H1 (cell line): Measurements from ENCODE around the gene TKFC. TPM values are rescaled to one million over a fixed set of nuclear protein-coding genes. Genes with fewer than 3 reads are reported as not detected.
A peak's percentile ranks its signal among the peaks of the same experiment; 100 is the strongest.

ENCODE experiments used
- CTCF ChIA-PET: fragments of 300-600 bp; sonication (Branson Sonifier 250); formaldehyde crosslinking; loops from one replicate; lab custom pipeline; 2021; ENCODE audit not compliant: partially characterized antibody; lab: Charles Lee
- POLR2A ChIA-PET: fragments of 300-600 bp; sonication (Branson Sonifier 250); formaldehyde crosslinking; loops from one replicate; lab custom pipeline; 2021; ENCODE audit warnings: inconsistent platforms; ENCODE audit not compliant: partially characterized antibody; lab: Charles Lee
- DNase-seq, 2 experiments: peaks; one replicate each; pipeline versions ENCODE4 v3.0.0 to v3.0.0-alpha.2; 2010 to 2022; ENCODE audit warnings: low spot score in 2 of 2, low read depth in 1 of 2, mixed read lengths in 1 of 2
- FAIRE-seq: peaks from 2 replicates; lab custom pipeline; 2011; peaks lifted over from hg19 to GRCh38; lab: Jason Lieb, UNC
- H2AFZ ChIP-seq: 2 replicates; pipeline ENCODE4 v1.8.1; 2012; ENCODE audit warnings: low read length, inconsistent platforms
- H2AK5ac ChIP-seq: 2 replicates; pipeline ENCODE4 v1.6.1; 2013; ENCODE audit warnings: low read depth, low read length
- H2BK120ac ChIP-seq: replicated peaks from 2 replicates; pipeline ENCODE3; 2013; ENCODE audit warnings: low read depth, low read length, inconsistent platforms
- H2BK12ac ChIP-seq: 2 replicates; pipeline ENCODE4 v1.6.1; 2013; ENCODE audit warnings: low read depth, low read length
- H2BK15ac ChIP-seq: 2 replicates; pipeline ENCODE4 v1.6.1; 2013; ENCODE audit warnings: low read length
- H2BK20ac ChIP-seq: 2 replicates; pipeline ENCODE4 v1.6.1; 2013; ENCODE audit warnings: low read length
- H2BK5ac ChIP-seq: 2 replicates; pipeline ENCODE4 v1.6.1; 2013; ENCODE audit warnings: low read depth, low read length
- H3K14ac ChIP-seq: 2 replicates; pipeline ENCODE4 v1.6.1; 2013; ENCODE audit warnings: inconsistent platforms; ENCODE audit not compliant: insufficient read length
- H3K18ac ChIP-seq: 2 replicates; pipeline ENCODE4 v1.6.1; 2013; ENCODE audit warnings: low read length; ENCODE audit errors: extremely low read depth
- H3K23ac ChIP-seq: 2 replicates; pipeline ENCODE4 v1.6.1; 2013; ENCODE audit warnings: inconsistent platforms; ENCODE audit not compliant: insufficient read length
- H3K23me2 ChIP-seq: 2 replicates; pipeline ENCODE4 v1.6.1; 2013; ENCODE audit warnings: low read depth, low read length
- H3K27ac ChIP-seq: 2 replicates; pipeline ENCODE4 v1.6.1; 2011; ENCODE audit warnings: low read depth, low read length, inconsistent platforms
- H3K27me3 ChIP-seq, 4 experiments: replicated peaks in 1 of 4; 1 replicate in 1 of 4; 2 replicates in 3 of 4; pipeline versions ENCODE4 v1.6.1 to v1.8.1; 2011 to 2013; ENCODE audit warnings: low read length in 3 of 4, mild to moderate bottlenecking in 3 of 4, inconsistent platforms in 2 of 4, mixed read lengths in 2 of 4, moderate library complexity in 1 of 4; ENCODE audit not compliant: control insufficient read depth in 3 of 4, insufficient read depth in 3 of 4; ENCODE audit errors: extremely low read depth in 1 of 4
- H3K36me3 ChIP-seq, 4 experiments: 2 replicates each; pipeline versions ENCODE4 v1.6.1 to v1.8.1; 2011 to 2013; ENCODE audit warnings: mild to moderate bottlenecking in 4 of 4, low read length in 3 of 4, moderate library complexity in 2 of 4, control low read depth in 1 of 4, inconsistent platforms in 1 of 4; ENCODE audit not compliant: insufficient read depth in 4 of 4, control insufficient read depth in 2 of 4
- H3K4ac ChIP-seq: replicated peaks from 2 replicates; pipeline ENCODE3; 2013; ENCODE audit warnings: low read length, low read depth, mixed read lengths, inconsistent platforms; ENCODE audit not compliant: insufficient read length
- H3K4me1 ChIP-seq, 4 experiments: replicated peaks in 1 of 4; 1 replicate in 1 of 4; 2 replicates in 3 of 4; pipeline versions ENCODE4 v1.6.1 to v1.8.1; 2011 to 2013; ENCODE audit warnings: low read length in 3 of 4, inconsistent platforms in 2 of 4, mixed read lengths in 1 of 4; ENCODE audit not compliant: insufficient read depth in 4 of 4, control insufficient read depth in 3 of 4
- H3K4me2 ChIP-seq, 2 experiments: 2 replicates each; pipeline versions ENCODE4 v1.6.1 to v1.8.1; 2011 to 2013; ENCODE audit warnings: low read depth in 2 of 2, low read length in 2 of 2, control low read depth in 1 of 2, inconsistent platforms in 1 of 2, mild to moderate bottlenecking in 1 of 2; ENCODE audit not compliant: insufficient read depth in 1 of 2
- H3K4me3 ChIP-seq, 4 experiments: fragments of 200-600, 300-600 bp in 1 of 4; sonication (generic), shearing (Covaris generic), sonication (Bioruptor Twin) in 1 of 4; 2 replicates each; pipeline versions ENCODE4 v1.5.1 to v1.8.1; 2011 to 2016; ENCODE audit warnings: low read length in 4 of 4, low read depth in 3 of 4, control low read depth in 2 of 4, inconsistent platforms in 2 of 4, mild to moderate bottlenecking in 2 of 4, mixed read lengths in 1 of 4, moderate library complexity in 1 of 4; ENCODE audit not compliant: insufficient read depth in 2 of 4; ENCODE audit errors: extremely low read depth in 1 of 4
- H3K56ac ChIP-seq: replicated peaks from 2 replicates; pipeline ENCODE3; 2013; ENCODE audit warnings: low read depth, mild to moderate bottlenecking, mixed read lengths, low read length, inconsistent platforms; ENCODE audit not compliant: insufficient read length
- H3K79me1 ChIP-seq: 2 replicates; pipeline ENCODE4 v1.6.1; 2013; ENCODE audit warnings: low read depth, low read length, control low read depth
- H3K79me2 ChIP-seq, 2 experiments: 2 replicates each; pipeline versions ENCODE4 v1.6.1 to v1.8.1; 2012 to 2013; ENCODE audit warnings: low read length in 2 of 2, mild to moderate bottlenecking in 2 of 2, inconsistent platforms in 1 of 2; ENCODE audit not compliant: insufficient read depth in 2 of 2, control insufficient read depth in 1 of 2
- H3K9ac ChIP-seq, 4 experiments: replicated peaks in 1 of 4; 1 replicate in 1 of 4; 2 replicates in 3 of 4; pipeline versions ENCODE4 v1.6.1 to v1.8.1; 2011 to 2013; ENCODE audit warnings: low read depth in 3 of 4, low read length in 3 of 4, control low read depth in 2 of 4, mild to moderate bottlenecking in 2 of 4, moderate library complexity in 2 of 4, inconsistent platforms in 1 of 4; ENCODE audit errors: extremely low read depth in 1 of 4
- H3K9me3 ChIP-seq, 2 experiments: 2 replicates each; pipeline versions ENCODE4 v1.6.1 to v1.8.1; 2012 to 2013; ENCODE audit warnings: mild to moderate bottlenecking in 2 of 2, moderate library complexity in 2 of 2, control low read depth in 1 of 2, inconsistent platforms in 1 of 2, low read depth in 1 of 2, low read length in 1 of 2, mixed read lengths in 1 of 2; ENCODE audit not compliant: insufficient read depth in 2 of 2
- H4K20me1 ChIP-seq, 2 experiments: replicated peaks in 1 of 2; 2 replicates each; pipeline versions ENCODE3 to v1.8.1; 2011 to 2013; ENCODE audit warnings: inconsistent platforms in 2 of 2, low read length in 2 of 2, mild to moderate bottlenecking in 1 of 2; ENCODE audit not compliant: insufficient read depth in 2 of 2, control insufficient read depth in 1 of 2
- H4K5ac ChIP-seq: 2 replicates; pipeline ENCODE4 v1.6.1; 2013; ENCODE audit warnings: low read length, low read depth, mixed read lengths, inconsistent platforms; ENCODE audit not compliant: insufficient read length
- H4K8ac ChIP-seq: 2 replicates; pipeline ENCODE4 v1.8.0; 2013; ENCODE audit warnings: mild to moderate bottlenecking, moderate library complexity, low read length, inconsistent platforms; ENCODE audit not compliant: insufficient read depth; ENCODE audit errors: extremely low read depth
- H4K91ac ChIP-seq: replicated peaks from 2 replicates; pipeline ENCODE3; 2013; ENCODE audit warnings: low read length, mixed read lengths, inconsistent platforms; ENCODE audit not compliant: insufficient read length
- CBX8 ChIP-seq: fragments of 300-800, 300-1000 bp; sonication (generic); IDR thresholded peaks from 2 replicates; pipeline ENCODE4 v1.7.1; 2016; ENCODE audit warnings: low read depth, low read length, borderline replicate concordance
- CEBPB ChIP-seq: IDR thresholded peaks from 2 replicates; pipeline ENCODE4 v1.6.1; 2012; ENCODE audit warnings: low read depth, low read length
- CREB1 ChIP-seq: IDR thresholded peaks from 2 replicates; pipeline ENCODE4 v1.6.1; 2012; ENCODE audit warnings: inconsistent platforms
- EZH2 ChIP-seq: fragments of 200-600 bp; sonication (generic); IDR thresholded peaks from 2 replicates; pipeline ENCODE4 v1.7.1; 2012; ENCODE audit warnings: low read depth, mild to moderate bottlenecking, moderate library complexity, low read length, inconsistent platforms; ENCODE audit not compliant: severe bottlenecking
- KDM1A ChIP-seq: fragments of 200-600, 300-600 bp; sonication (generic); IDR thresholded peaks from 2 replicates; pipeline ENCODE4 v1.7.1; 2016; ENCODE audit warnings: mild to moderate bottlenecking, low read length, borderline replicate concordance
- KDM5A ChIP-seq: fragments of 200-600 bp; IDR thresholded peaks from 2 replicates; pipeline ENCODE4 v1.7.1; 2012; ENCODE audit warnings: mild to moderate bottlenecking, low read length, inconsistent platforms, mixed read lengths
- RAD21 ChIP-seq, 2 experiments: IDR thresholded peaks in 1 of 2; conservative IDR thresholded peaks in 1 of 2; 2 replicates each; pipeline ENCODE4 v1.6.1; 2011; ENCODE audit warnings: low read depth in 2 of 2, low read length in 2 of 2, improper control_type of control experiment in 1 of 2, inconsistent platforms in 1 of 2, mild to moderate bottlenecking in 1 of 2, moderate library complexity in 1 of 2
- RBBP5 ChIP-seq: IDR thresholded peaks from 2 replicates; pipeline ENCODE4 v1.7.1; 2012; ENCODE audit warnings: low read depth, mild to moderate bottlenecking, inconsistent platforms, low read length, moderate library complexity, borderline replicate concordance
- RFX5 ChIP-seq: IDR thresholded peaks from 2 replicates; pipeline ENCODE4 v1.6.1; 2011; ENCODE audit warnings: low read depth, low read length, improper control_type of control experiment, borderline replicate concordance
- SIRT6 ChIP-seq: IDR thresholded peaks from one replicate; pipeline ENCODE4 v1.7.1; 2012; ENCODE audit warnings: low read length, inconsistent platforms
- SP1 ChIP-seq: IDR thresholded peaks from 2 replicates; pipeline ENCODE4 v1.6.1; 2011; ENCODE audit warnings: low read depth, low read length
- SRF ChIP-seq: IDR thresholded peaks from 2 replicates; pipeline ENCODE4 v1.6.1; 2011; ENCODE audit warnings: mild to moderate bottlenecking, low read depth, low read length, moderate library complexity
- YY1 ChIP-seq: IDR thresholded peaks from 2 replicates; pipeline ENCODE4 v1.6.1; 2011; ENCODE audit warnings: low read depth, mild to moderate bottlenecking, low read length
- WGBS, 2 experiments: shearing (Covaris generic) in 1 of 2; methylation state at CpG; one replicate each; pipeline versions ENCODE4 v1.1.6 to v1.1.7; 2013 to 2015; ENCODE audit warnings: low lambda C conversion rate in 2 of 2, mixed read lengths in 2 of 2, inconsistent platforms in 1 of 2, low coverage in 1 of 2, missing lambda C conversion rate in 1 of 2; ENCODE audit not compliant: insufficient replicate concordance in 2 of 2, insufficient coverage in 1 of 2, insufficient read length in 1 of 2; ENCODE audit errors: extremely low coverage in 1 of 2, missing lambda C conversion rate in 1 of 2; 5-methylcytosine and 5-hydroxymethylcytosine counted together
- polyA plus RNA-seq, 7 experiments: library from polyadenylated mRNA; depleted of rRNA in 3 of 7; stranded (reverse) in 5 of 7; unstranded in 2 of 7; fragments of >200 nt in 5 of 7; fragments of 200-250 nt in 2 of 7; gene quantifications; 1 replicate in 5 of 7; 2 replicates in 1 of 7; 4 replicates in 1 of 7; pipeline versions ENCODE4 v1.2.1 to v1.2.3, GENCODE V29; 2011 to 2013; ENCODE audit warnings: missing spikeins in 2 of 7, mixed read lengths in 2 of 7
- total RNA-seq: library from RNA; stranded (reverse); fragmentation: NEBNext Ultra II Directional; extraction: Animal tissue kit (Norgen Biotek cat#: 25700); gene quantifications from 2 replicates; pipeline ENCODE4 v1.2.1, GENCODE V29; 2021

Gene TKFC
- total and polyA plus RNA-seq, 2 of the 8 experiments (the other 6 are each of a cell fraction or from before 2014, with no cell fraction given): 53.5 to 55.0 TPM

- Histone ChIP-seq H3K4ac (peak overlapping the region; percentile 29), H3K18ac (no peak overlapping the region), H3K9me3 (no peaks in the 10 kb centered on the region), H3K4me3 (peak overlapping the region; percentile 79 to 96 (median 92)), H2BK20ac (no peak overlapping the region), H3K23me2 (peaks cover 9% of the 10 kb centered on the region; the same call in 1 of the 2 replicates), H3K27ac (peak overlapping the region; percentile 80), H2BK5ac (peak overlapping the region; percentile 86), H3K4me2 (peak overlapping the region; percentile 73 to 80), H4K5ac (peak overlapping the region; percentile 47), H4K8ac (peak overlapping the region; percentile 95; the same call in 1 of the 2 replicates), H2AFZ (no peak overlapping the region), H3K9ac (peak overlapping the region; percentile 89 to 99 (median 94)), H3K56ac (peak overlapping the region; percentile 66), H3K23ac (no peak overlapping the region), H3K79me1 (peaks cover 6% of the 10 kb centered on the region; the same call in 1 of the 2 replicates), H3K14ac (no peak overlapping the region), H3K79me2 (peaks cover 23 to 57% of the 10 kb centered on the region in 2 experiments), H3K36me3 (peaks cover 8 to 22% (median 20%) of the 10 kb centered on the region in 4 experiments), H4K91ac (peak overlapping the region; percentile 90), H2BK120ac (no peak overlapping the region), H2AK5ac (peak overlapping the region; percentile 82; the same call in 1 of the 2 replicates), H2BK12ac (no peak overlapping the region), H4K20me1 (peaks cover 0 to 11% of the 10 kb centered on the region in 2 experiments), H2BK15ac (no peak overlapping the region), H3K27me3 (no peaks in the 10 kb centered on the region), H3K4me1 (peaks cover 5 to 14% (median 9%) of the 10 kb centered on the region in 4 experiments)
- WGBS, 2 experiments: 5% methylated on average over 21 of the region's 24 CpGs; no CpG with 5 or more reads in 1 of the 2 experiments
- ChIA-PET CTCF (interaction anchor here (0.7 to 3.0 kb wide), 5 partner anchors 21 to 69 kb away, joined by 3 to 28 read pairs (median 4); partner anchors contain the start of gene TMEM216), POLR2A (interaction anchor here (0.6 to 5.7 kb wide), 13 partner anchors 10 to 97 kb away, joined by 3 to 50 read pairs (median 4); partner anchors contain the start of genes CPSF7, CYB561A3, SDHAF2 and TMEM138)
- DNase-seq (no peak), FAIRE-seq (no peak)
- TF ChIP-seq RFX5 (no peak), CREB1 (no peak), KDM1A (no peak), SP1 (no peak), CEBPB (no peak), SRF (no peak), RBBP5 (no peak), CBX8 (no peak), EZH2 (no peak), YY1 (no peak), SIRT6 (no peak), KDM5A (no peak), RAD21 (IDR thresholded peaks at IDR 0.05 in 1 of 2, conservative IDR thresholded peaks at IDR 0.05 in 1 of 2; ENCODE audit: low read depth in 2 of 2, low read length in 2 of 2) (no peak)
These were observed 689 bp upstream of the TKFC start for GRCh38 chr11:61332281-61332796.
